ENCODE data around the gene UTP20.
"Not testable (repeated sequence)": the region's sequence is repeated elsewhere in the genome, so short reads cannot be mapped to it uniquely, and the experiment has no call there.

The UTP20 gene

GRCh38 chr12:101327051-101327450 is 47.1 kb downstream of the UTP20 start:
- DNase-seq (ENCODE audit: low read depth): no peak

DNA sequence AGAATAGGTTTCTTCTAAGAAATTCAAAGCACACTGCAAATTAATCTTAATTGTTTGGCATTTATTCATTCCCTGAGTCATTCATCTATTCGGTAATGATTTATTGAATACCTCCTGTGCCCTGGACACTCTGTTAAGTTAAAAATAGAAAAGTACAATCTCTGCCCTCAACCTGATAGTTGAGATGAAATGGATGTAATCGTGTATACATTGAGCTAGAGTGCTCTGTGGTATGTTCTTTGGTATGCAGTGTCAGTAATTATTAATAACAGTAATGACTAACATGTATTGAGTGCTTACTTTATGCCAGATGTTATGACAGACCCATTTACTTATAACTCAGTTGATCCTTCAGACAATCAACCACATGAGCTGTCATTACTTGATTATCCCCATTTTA is 47.6 kb downstream of the UTP20 start:
- no peak for DNase-seq (ENCODE audit: low read depth)

GRCh38 chr12:101328917-101329316 is 49.0 kb downstream of the UTP20 start:
- no peak for DNase-seq (ENCODE audit: low read depth)

- no peak for DNase-seq (ENCODE audit: low read depth)
Measured at GRCh38 chr12:101330631-101331030, 50.7 kb downstream of the UTP20 start.

DNA sequence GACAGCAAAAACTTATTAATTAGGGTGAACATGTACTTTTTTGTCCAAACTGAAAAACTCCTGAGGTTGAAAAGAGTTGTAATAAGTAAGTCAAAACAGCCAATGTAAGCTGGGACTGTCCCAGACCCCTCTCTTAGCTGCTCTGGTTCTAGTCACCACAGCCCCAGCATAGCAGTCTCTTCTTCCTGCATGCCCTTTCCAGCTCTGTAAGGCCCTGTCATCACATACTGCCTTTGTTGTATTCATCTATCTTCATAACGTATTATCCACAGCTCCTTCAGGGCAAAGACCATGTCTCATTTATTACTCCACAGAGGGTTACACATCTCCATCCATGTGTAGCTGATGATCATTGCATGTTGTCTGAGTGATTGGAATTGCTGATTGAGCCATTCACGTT is 56.5 kb downstream of the UTP20 start:
- no peak for DNase-seq (ENCODE audit: low read depth)

DNA sequence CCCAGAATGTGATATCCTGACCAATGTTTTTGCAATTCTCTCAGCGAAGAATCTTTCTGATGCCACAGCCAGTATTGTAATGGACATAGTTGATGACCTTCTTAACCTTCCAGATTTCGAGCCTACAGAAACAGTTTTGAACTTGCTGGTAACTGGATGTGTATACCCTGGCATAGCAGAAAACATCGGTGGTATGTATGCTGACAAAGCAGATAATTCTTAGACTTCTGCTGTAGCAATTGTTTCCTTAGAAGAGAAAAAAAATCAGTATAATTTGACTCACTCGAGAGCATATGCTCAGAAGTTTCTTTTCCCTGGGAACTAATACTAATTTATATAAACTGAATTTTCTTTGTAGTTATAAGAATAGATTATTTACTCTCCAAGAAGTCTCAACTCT is 58.2 kb downstream of the UTP20 start:
- no peak for DNase-seq (ENCODE audit: low read depth)

DNA sequence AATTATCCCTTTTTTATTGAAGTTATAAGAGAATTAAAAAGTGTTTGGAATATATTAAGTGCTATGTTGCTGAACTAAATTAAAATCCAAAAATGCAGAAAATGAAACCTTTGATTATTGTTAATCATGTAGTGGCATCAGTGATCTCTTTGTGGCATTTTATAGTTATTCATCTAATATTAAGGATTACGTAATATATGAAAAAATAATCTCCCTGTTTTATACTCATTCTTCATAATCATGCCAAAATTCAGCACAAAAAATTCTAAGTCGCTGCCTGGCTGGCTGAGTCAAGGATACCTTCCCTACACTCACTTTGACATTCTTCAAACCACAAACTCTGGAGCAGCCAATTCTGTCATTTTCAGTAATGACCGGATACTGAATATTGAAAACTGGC is 64.0 kb downstream of the UTP20 start:
- DNase-seq (ENCODE audit: low read depth): no peak

- no peak for DNase-seq (ENCODE audit: low read depth)
Measured at GRCh38 chr12:101351682-101352081, 71.8 kb downstream of the UTP20 start.

GRCh38 chr12:101356794-101357193 is 76.9 kb downstream of the UTP20 start:
- no peak for DNase-seq (ENCODE audit: low read depth)

DNA sequence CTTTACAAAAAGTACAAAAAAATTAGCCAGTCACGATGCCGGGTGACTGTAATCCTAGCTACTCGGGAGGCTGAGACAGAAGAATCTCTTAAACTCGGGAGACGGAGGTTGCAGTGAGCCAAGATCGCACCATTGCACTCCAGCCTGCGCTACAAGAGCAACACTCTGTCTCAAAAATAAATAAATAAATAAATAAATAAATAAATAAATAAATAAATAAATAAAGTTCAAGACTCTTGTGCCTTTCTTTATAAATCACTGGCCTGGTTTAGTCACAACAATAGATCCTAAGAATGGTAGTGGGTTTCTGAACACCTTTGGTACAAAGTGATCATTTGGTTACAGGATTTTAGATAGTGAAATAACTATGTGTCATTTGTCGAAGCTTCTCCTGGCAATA is 81.5 kb downstream of the UTP20 start:
- DNase-seq (ENCODE audit: low read depth): no peak

- no peak for DNase-seq (ENCODE audit: low read depth)
Measured at GRCh38 chr12:101368016-101368415, 88.1 kb downstream of the UTP20 start.

- DNase-seq (ENCODE audit: low read depth): no peak
Measured at GRCh38 chr12:101372431-101372830, 92.5 kb downstream of the UTP20 start.

DNA sequence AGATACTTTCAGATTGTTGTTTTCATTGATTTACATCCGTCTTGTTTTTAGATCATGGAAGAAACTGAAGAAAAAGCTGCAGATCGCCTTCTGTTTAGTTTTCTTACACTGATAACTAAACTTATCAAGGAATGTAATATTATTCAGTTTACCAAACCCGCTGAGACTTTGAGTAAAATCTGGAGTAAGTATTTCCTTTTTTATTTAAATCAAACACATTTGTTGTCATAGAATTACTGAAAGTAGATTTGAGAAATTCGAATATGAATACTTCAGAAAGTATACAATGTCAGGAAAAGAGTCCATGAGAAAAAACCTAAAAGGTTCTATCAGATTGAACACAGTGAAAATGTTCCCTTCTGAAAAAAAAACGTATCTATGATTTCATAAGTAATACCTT is 95.7 kb downstream of the UTP20 start:
- DNase-seq (ENCODE audit: low read depth): no peak

- no peak for DNase-seq (ENCODE audit: low read depth)
Measured at GRCh38 chr12:101379149-101379548, 99.2 kb downstream of the UTP20 start.

GRCh38 chr12:101391181-101391580 is 111.3 kb downstream of the UTP20 start:
- not testable (repeated sequence) for DNase-seq (ENCODE audit: low read depth)

- DNase-seq (ENCODE audit: low read depth): no peak
Measured at GRCh38 chr12:101407049-101407435, 127.1 kb downstream of the UTP20 start.

- DNase-seq (ENCODE audit: low read depth): peak; percentile 51
Measured at GRCh38 chr12:101407436-101408345, 127.8 kb downstream of the UTP20 start, which contains the start of gene ARL1. Gene ARL1 (minus strand): TSS chr12:101407772. CDS start chr12:101407645, 127 bp downstream.

GRCh38 chr12:101410169-101410568 is 130.3 kb downstream of the UTP20 start:
- DNase-seq (ENCODE audit: low read depth): not testable (repeated sequence)

GRCh38 chr12:101414533-101415119 is 134.7 kb downstream of the UTP20 start:
- DNase-seq (ENCODE audit: low read depth): no peak

DNA sequence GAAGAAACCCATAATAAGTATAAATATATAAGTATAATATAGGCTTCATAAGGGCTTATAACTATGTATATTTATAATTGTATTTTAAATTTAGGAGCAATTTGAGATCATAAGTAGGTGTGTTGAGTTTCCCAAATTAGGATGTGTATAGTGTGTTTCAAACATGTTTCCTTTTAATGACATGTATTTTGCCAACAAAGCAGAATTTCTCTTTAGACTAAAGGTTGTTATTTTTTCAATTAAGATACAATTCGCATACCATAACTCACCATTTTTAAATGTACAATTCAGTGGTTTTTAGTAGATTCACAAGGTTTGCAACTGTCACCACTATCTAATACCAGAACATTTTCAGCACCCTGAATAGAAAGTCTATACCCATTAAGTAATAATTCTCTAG is 135.3 kb downstream of the UTP20 start:
- no peak for DNase-seq (ENCODE audit: low read depth)

DNA sequence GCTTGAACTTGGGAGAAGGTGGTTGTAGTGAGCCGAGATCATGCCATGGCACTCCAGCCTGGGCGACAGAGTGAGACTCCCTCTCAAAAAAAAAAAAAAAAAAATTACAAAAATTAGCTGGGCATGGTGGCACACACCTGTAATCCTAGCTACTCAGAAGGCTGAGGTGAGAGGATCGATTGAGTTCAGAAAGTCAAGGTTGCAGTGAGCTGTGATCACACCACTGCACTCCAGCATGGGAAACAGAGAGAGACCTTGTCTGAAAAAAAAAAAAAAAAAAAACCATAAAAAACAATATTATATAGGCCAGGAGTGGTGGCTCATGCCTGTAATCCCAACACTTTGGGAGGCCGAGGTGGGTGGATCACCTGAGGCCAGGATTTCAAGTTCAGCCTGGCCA is 142.2 kb downstream of the UTP20 start:
- DNase-seq (ENCODE audit: low read depth): not testable (repeated sequence)

GRCh38 chr12:101424620-101425019 is 144.7 kb downstream of the UTP20 start:
- DNase-seq (ENCODE audit: low read depth): no peak

GRCh38 chr12:101430456-101430855 is 150.6 kb downstream of the UTP20 start:
- no peak for DNase-seq (ENCODE audit: low read depth)

GRCh38 chr12:101436136-101436535 is 156.2 kb downstream of the UTP20 start:
- DNase-seq (ENCODE audit: low read depth): no peak
